IMR-90 (cell line): ENCODE data around the gene AUTS2.

Experiments
- CEBPB ChIP-seq: IDR thresholded peaks from 2 replicates; pipeline ENCODE4 v1.6.1; 2012; ENCODE audit warnings: low read depth, low read length, improper control_type of control experiment
- CHD1 ChIP-seq: IDR thresholded peaks from 2 replicates; pipeline ENCODE4 v1.6.1; 2012; ENCODE audit warnings: low read depth, low read length, improper control_type of control experiment
- MAFK ChIP-seq: IDR thresholded peaks from 2 replicates; pipeline ENCODE4 v1.6.1; 2012; ENCODE audit warnings: low read depth, low read length, improper control_type of control experiment
- MAZ ChIP-seq: IDR thresholded peaks from 2 replicates; pipeline ENCODE4 v1.6.1; 2012; ENCODE audit warnings: low read depth, mild to moderate bottlenecking, low read length, improper control_type of control experiment, moderate library complexity, borderline replicate concordance
- MXI1 ChIP-seq: IDR thresholded peaks from 2 replicates; pipeline ENCODE4 v1.6.1; 2012; ENCODE audit warnings: low read depth, mild to moderate bottlenecking, low read length, moderate library complexity, borderline replicate concordance
- NFE2L2 ChIP-seq: fragments of 150-350 bp; IDR thresholded peaks from 2 replicates; pipeline ENCODE4 v1.6.1; 2016; ENCODE audit warnings: low read depth, mild to moderate bottlenecking, low read length
- POLR2A ChIP-seq: IDR thresholded peaks from 2 replicates; pipeline ENCODE4 v1.6.1; 2012; ENCODE audit warnings: mild to moderate bottlenecking, low read depth, low read length
- RAD21 ChIP-seq: IDR thresholded peaks from 2 replicates; pipeline ENCODE4 v1.6.1; 2012; ENCODE audit warnings: low read length, improper control_type of control experiment
- RCOR1 ChIP-seq: IDR thresholded peaks from 2 replicates; pipeline ENCODE4 v1.6.1; 2012; ENCODE audit warnings: mild to moderate bottlenecking, low read length, improper control_type of control experiment; ENCODE audit not compliant: insufficient replicate concordance
- RFX5 ChIP-seq: IDR thresholded peaks from 2 replicates; pipeline ENCODE4 v1.8.0; 2012; ENCODE audit warnings: low read depth, mild to moderate bottlenecking, low read length, moderate library complexity
- SMC3 ChIP-seq: fragments of 150-350 bp; IDR thresholded peaks from 2 replicates; pipeline ENCODE4 v1.6.1; 2016; ENCODE audit warnings: low read depth, mild to moderate bottlenecking, antibody characterized with exemption, low read length, moderate library complexity
- TF ChIP-seq, protein P1 (sequence below): conservative IDR thresholded peaks from 2 replicates; pipeline ENCODE4 v1.5.1; 2012; ENCODE audit warnings: mild to moderate bottlenecking, low read depth, low read length, improper control_type of control experiment
- TF ChIP-seq, protein P2 (sequence below): fragments of 150-350 bp; IDR thresholded peaks from 2 replicates; pipeline ENCODE4 v1.6.1; 2017; ENCODE audit warnings: mild to moderate bottlenecking, antibody characterized with exemption, low read length, low read depth
- TF ChIP-seq, protein P3 (sequence below): fragments of 150-350 bp; IDR thresholded peaks from 2 replicates; pipeline ENCODE4 v1.6.1; 2016; ENCODE audit warnings: low read depth, mild to moderate bottlenecking, low read length, moderate library complexity, borderline replicate concordance

DNA sequence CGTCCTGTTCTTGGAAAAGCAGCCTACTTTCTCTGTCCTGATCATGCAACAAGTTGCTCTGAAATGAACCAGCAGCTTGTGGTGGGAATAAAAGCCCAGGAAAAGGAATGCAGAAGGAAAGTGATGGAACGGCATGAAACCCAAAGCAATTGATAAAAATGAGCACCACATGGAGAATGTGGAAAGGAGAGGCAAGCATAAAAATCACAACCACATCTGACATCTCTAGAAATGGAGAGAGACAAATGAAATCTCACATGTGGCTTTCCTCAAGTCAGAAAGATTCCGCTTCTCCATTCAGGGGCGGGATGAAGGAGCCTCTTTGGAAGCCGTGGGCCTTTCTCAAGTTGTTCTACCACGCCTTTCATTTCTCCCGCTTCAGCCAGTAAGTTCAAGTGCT is 902.0 kb downstream of the AUTS2 start:
- TF ChIP-seq CEBPB (no peak), CHD1 (no peak), MAZ (no peak), POLR2A (no peak), RFX5 (no peak), MAFK (no peak), RCOR1 (no peak), RAD21 (no peak), MXI1 (no peak), NFE2L2 (no peak), SMC3 (no peak)
- TF ChIP-seq, protein P1, sequence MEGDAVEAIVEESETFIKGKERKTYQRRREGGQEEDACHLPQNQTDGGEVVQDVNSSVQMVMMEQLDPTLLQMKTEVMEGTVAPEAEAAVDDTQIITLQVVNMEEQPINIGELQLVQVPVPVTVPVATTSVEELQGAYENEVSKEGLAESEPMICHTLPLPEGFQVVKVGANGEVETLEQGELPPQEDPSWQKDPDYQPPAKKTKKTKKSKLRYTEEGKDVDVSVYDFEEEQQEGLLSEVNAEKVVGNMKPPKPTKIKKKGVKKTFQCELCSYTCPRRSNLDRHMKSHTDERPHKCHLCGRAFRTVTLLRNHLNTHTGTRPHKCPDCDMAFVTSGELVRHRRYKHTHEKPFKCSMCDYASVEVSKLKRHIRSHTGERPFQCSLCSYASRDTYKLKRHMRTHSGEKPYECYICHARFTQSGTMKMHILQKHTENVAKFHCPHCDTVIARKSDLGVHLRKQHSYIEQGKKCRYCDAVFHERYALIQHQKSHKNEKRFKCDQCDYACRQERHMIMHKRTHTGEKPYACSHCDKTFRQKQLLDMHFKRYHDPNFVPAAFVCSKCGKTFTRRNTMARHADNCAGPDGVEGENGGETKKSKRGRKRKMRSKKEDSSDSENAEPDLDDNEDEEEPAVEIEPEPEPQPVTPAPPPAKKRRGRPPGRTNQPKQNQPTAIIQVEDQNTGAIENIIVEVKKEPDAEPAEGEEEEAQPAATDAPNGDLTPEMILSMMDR, result no peak
- TF ChIP-seq, protein P2, sequence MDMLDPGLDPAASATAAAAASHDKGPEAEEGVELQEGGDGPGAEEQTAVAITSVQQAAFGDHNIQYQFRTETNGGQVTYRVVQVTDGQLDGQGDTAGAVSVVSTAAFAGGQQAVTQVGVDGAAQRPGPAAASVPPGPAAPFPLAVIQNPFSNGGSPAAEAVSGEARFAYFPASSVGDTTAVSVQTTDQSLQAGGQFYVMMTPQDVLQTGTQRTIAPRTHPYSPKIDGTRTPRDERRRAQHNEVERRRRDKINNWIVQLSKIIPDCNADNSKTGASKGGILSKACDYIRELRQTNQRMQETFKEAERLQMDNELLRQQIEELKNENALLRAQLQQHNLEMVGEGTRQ, result no peak
- TF ChIP-seq, protein P3, sequence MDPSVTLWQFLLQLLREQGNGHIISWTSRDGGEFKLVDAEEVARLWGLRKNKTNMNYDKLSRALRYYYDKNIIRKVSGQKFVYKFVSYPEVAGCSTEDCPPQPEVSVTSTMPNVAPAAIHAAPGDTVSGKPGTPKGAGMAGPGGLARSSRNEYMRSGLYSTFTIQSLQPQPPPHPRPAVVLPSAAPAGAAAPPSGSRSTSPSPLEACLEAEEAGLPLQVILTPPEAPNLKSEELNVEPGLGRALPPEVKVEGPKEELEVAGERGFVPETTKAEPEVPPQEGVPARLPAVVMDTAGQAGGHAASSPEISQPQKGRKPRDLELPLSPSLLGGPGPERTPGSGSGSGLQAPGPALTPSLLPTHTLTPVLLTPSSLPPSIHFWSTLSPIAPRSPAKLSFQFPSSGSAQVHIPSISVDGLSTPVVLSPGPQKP, result no peak
